Dedifferentiated amniotic fluid mesenchymal stem cell (primary cell): ENCODE measurements around the gene DDX24.
A peak's percentile ranks its signal among the peaks of the same experiment; 100 is the strongest.

Experiments
- DNase-seq: peaks from one replicate; pipeline ENCODE4 v3.0.0-alpha.2; 2016; ENCODE audit errors: extremely low spot score

Gene DDX24

DNA sequence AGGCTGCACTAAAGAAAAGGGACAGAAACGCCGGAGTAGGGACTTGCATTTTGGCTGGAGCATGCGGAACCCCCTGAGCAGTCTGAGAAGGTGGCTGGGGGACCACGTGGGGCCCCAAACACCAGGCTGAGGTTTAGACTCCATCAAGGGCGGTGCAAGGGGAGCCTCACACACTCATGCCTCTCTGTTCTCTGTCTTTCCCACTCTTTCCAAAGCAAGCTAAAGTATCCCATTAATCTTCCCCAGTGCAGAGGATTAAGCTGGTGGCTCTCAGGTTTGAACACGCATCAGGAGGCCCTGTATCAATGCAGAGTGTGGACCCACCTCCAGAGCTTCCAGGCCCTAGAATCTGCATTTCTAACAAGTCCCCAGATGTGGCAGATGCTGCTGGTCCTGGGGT is 70.4 kb downstream of the DDX24 start:
- DNase-seq: no peak

DNA sequence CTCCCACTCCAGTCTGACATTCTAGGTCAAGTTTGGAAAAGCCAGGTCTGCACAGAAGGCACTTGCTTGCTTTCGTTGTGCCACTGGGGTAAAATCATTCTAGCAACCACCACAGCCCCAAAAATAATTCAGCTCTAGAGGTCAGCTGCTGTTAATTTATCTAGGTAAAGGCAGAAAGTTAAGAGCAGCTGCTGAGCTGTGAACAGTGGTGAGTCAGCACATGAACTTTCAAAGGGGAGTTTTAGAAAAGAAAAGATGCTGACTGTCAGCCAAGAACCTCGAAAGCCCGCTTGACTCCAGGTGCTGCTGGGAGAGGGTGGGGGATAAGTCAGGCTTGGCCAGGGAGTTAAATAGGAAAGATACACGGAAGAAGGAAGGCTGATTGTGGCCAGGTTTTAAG is 71.2 kb downstream of the DDX24 start:
- DNase-seq: no peak

DNA sequence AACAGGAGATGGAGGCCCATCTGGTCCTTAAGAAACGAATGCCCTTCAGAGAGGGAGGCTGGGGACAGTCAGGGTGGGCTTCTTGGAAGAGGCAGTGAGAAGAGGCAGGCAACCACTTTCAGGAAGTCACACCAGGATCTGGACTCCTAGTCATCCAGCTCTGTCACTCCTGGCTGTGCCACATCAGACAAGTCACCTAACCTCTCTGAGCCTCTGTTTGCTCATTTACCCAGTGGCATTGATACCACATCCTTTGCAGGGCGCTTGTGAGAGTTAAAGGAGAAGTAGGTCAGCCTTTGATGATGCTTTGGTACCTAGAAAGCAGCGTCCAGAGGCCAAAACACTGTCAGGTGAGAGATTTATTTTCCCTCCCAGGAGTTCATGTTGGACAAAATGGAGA is 72.8 kb downstream of the DDX24 start:
- no peak for DNase-seq

DNA sequence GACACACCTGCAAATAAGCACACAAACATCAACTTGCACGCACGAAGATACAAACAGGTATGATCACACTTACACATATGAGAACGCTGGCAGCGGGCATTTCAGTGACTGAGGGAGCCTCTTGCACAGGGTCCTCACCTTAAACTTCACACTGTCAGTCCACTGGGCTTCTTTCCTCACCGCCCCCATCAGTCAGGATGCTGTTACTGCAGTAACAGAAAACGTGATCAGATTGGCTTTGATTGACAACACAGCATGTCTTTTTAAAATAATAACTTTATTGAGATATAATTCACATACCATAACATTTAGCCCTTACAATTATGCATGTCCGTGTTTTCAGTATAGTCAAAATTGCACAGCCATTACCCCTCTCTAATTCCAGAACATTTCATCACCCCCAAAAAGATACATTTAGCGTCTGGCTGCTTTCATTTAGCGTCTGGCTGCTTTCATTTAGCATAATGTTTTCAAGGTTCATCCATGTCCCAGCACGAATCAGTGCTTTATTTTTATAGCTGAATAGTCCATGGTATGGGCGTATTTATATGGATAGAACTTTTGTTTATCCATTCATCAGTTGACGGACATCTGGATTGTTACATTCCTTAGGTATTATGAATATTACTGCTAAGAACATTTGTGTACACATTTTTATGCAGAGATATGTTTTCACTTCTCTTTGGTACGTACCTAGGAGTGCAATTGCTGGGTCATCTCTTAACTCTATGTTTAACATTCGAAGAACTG is 75.5 kb downstream of the DDX24 start:
- DNase-seq: no peak

DNA sequence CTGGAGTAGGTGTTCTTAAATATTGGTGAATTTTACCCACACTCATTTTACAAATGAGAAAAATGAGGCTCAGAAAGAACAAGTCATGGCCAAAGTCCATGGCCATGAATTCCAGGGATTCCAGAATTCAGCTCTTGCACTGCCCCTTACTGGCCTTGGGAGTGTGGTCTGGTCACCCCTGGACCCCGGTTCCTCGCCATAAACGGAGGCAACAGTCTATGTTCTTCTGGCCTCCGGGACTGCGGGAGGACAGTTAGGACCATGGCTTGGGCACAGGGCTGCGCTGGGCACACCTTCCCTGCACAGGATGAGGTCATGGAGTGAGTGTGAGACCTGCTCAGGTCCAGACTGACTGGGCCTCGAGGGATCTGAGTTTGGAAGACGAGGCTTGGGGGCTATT is 77.0 kb downstream of the DDX24 start:
- DNase-seq: no peak

DNA sequence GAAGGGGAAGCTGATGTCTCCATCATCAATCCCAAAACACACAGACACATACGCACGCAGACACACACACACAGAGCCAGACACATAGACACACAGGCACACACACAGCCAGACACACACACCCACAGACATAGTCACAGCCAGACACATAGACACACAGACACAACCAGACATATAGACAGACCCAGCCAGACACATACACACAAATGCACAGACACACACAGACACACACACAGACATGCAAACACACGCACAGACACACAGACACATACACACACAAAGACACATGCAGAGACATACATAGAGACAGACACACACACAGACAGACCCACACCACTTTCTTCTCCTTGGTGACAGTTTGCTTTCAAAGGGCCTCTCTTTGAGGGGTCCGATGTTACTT is 77.6 kb downstream of the DDX24 start:
- DNase-seq: no peak

DNA sequence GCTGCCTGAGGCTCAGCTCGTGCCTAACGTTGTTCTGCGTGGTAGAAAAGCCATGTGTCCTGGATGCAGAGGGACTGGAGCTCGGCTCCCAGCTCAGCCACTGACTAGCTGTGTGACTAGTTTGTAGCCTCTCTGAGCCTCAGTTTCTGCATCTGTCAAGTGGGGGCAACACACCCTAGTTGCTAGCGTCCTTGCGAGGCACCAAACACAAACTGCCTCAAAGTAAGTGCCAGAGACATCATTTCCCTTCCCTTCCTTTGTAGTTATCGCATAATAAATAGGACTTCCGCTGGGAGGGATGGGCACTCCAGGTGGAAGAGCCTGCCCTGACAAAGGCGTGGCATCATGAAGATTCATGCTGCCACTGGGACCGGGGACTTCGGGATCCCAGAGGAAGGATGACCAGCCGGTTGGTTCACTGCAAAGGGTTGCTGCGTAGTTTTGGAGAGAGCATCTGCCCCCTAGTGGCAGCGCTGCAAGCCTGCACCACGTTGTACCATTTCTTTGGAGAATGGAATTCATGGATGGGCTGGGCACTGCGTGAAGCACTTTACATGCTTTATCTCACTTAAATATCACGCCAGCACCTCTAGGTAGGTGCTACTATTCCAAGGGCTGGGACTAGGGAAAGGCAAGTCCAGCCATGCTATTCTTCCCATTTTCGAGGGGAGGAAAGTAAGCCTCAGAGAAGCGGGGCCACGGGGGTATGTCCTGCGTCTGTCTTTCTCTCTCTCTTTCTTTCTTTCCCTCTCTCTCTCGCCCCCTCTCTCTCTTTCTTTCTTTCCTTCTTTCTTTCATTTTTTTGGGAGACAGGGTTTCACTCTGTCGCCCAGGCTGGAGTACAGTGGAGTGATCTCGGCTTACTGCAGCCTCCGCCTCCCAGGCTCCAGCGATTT is 79.3 kb downstream of the DDX24 start:
- DNase-seq: peak; percentile 80

DNA sequence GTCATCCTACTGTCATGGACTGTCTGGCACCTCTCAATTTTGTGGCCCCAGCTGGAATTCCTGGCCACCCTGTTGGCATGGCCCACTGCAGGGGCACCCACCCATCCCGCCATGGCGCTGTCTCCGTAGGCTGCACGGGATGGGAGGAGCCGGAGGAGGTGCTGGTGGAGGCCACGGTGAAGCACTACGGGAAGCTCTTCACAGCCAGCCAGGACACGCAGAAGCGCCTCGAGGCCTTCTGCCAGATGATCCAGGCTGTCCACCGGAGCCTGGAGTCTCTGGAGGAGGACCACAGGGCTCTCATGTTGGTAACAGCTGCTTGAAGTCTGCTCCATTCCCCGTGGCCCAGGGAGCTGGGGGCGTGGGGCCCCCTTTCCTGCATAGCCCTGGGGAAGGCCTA is 80.0 kb downstream of the DDX24 start:
- DNase-seq: no peak

DNA sequence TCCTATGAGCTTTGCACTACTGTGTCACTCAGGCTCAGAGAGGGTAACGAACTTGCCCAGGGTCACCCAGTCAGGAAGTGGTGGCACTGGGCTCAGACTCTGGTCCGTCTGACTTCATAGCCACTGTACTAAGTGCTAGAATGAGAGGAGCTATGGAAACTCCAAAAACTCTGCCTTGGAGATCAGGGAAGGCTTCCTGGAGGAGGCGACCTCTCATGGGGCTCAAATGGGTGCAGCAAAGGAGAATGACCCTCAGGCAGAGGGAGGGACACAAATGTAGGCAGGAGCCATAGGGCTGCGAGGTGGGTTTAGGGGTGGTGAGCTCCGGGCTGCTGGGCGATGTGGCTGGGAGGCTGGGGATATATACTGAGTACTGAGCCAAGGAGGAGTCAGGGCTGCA is 80.7 kb downstream of the DDX24 start:
- no peak for DNase-seq

DNA sequence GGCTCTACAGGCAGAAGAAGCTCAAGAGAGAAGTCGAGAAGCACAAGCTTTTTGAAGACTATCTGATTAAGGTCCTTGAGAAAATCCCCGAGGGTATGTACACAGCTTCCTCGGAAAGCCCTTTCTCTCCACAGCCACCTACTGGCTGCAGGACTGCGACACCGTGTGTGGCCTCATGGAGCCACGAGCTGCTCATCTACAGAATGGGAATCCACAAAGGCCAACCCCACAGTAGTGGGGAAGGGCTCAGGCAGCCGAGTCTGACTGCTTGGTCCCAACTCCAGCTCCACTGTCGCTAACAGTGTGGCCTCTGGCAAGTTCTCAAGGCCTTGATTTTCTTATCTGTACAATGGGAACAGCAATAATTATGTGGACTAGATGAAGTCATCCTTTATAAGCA is 81.4 kb downstream of the DDX24 start:
- DNase-seq: no peak

DNA sequence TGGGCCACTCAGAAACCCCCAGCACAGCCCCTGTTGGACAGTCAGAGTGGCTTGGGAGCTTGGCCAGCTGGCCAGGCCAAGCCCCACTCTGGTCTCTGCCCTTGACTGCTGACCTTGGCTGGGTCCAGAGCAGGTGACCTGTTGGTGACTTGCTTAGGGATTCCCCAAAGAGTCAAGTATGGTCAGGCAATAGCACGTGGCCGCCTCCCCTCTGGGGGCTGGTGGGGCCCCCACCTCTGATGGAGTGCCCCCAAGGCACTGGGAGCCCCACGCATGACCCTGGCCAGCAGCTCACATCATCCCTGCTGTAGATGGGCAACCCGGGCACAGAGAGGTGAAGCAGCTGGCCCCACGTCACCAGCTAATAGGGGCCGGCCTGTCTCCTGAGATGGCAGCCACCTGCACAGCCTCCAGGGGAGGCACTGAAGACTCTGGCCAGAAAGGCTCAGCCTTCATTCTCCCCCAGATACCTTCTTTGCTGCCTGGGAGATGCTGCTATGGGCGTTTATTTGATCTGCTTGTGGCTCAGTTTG is 82.1 kb downstream of the DDX24 start:
- no peak for DNase-seq
